ENCODE data around the gene DPYD. TPM values are rescaled to one million over a fixed set of nuclear protein-coding genes. Genes with fewer than 3 reads are reported as not detected.

DPYD gene
- total and polyA plus RNA-seq, 10 of the 15 experiments (the other 5 are each of a cell fraction or from before 2014, with no cell fraction given), result 5.7 to 23.8 (median 10.2) TPM

- Histone ChIP-seq H3K9me3 (replicated peaks; ENCODE audit: control insufficient read depth, insufficient read depth, low read length) (no peaks in the 10 kb centered on the region; the same call in 2 of the 3 replicates), H3K79me2 (ENCODE audit: control insufficient read depth, insufficient read depth, low read length) (no peaks in the 10 kb centered on the region), H3K4me3 (no peak overlapping the region), H3K27ac (ENCODE audit: control insufficient read depth, insufficient read depth) (no peak overlapping the region), H3K27me3 (replicated peaks in 1 of 2; ENCODE audit: control insufficient read depth in 2 of 2, insufficient read depth in 2 of 2, low read length in 1 of 2) (no peaks in the 10 kb centered on the region), H4K20me1 (ENCODE audit: control insufficient read depth, insufficient read depth) (no peaks in the 10 kb centered on the region), H3K4me2 (ENCODE audit: control insufficient read depth, insufficient read depth) (no peak overlapping the region), H3K36me3 (ENCODE audit: control insufficient read depth in 2 of 2, insufficient read depth in 2 of 2, low read length in 1 of 2) (no peaks in the 10 kb centered on the region), H2AFZ (ENCODE audit: control insufficient read depth, low read depth, low read length) (no peak overlapping the region), H3K4me1 (ENCODE audit: control insufficient read depth, insufficient read depth, low read length) (no peaks in the 10 kb centered on the region), H3K9ac (ENCODE audit: control insufficient read depth, insufficient read depth, low read length) (no peak overlapping the region)
- TF ChIP-seq MEF2A (IDR thresholded peaks at IDR 0.05; ENCODE audit: insufficient read depth, low read depth, low read length) (no peak), JUND (IDR thresholded peaks at IDR 0.05; ENCODE audit: low read depth, low read length) (no peak), POU2F2 (IDR thresholded peaks at IDR 0.05; ENCODE audit: borderline replicate concordance, low read depth, low read length) (no peak), STAT3 (IDR thresholded peaks at IDR 0.05; ENCODE audit: low read depth, low read length) (no peak), MTA2 (IDR thresholded peaks at IDR 0.05; ENCODE audit: low read depth) (no peak), NFIC (IDR thresholded peaks at IDR 0.05; ENCODE audit: low read depth, low read length) (no peak), E2F4 (IDR thresholded peaks at IDR 0.05; ENCODE audit: low read depth, low read length) (no peak), BCL11A (IDR thresholded peaks at IDR 0.05; ENCODE audit: low read depth, low read length) (no peak), MYC (IDR thresholded peaks at IDR 0.05; ENCODE audit: insufficient read depth, insufficient read length, insufficient replicate concordance, low read length, severe bottlenecking) (no peak), STAT1 (conservative IDR thresholded peaks at IDR 0.05) (no peak), ZSCAN29 (IDR thresholded peaks at IDR 0.05) (no peak), ZNF592 (IDR thresholded peaks at IDR 0.05) (no peak), ZNF384 (IDR thresholded peaks at IDR 0.05; ENCODE audit: borderline replicate concordance, low read depth, low read length) (no peak), ZBTB11 (CRISPR knock-in tag; IDR thresholded peaks at IDR 0.05) (no peak), SIN3A (IDR thresholded peaks at IDR 0.05; ENCODE audit: low read depth, low read length) (no peak), RCOR1 (conservative IDR thresholded peaks at IDR 0.05; ENCODE audit: low read depth, low read length) (no peak), EZH2 (IDR thresholded peaks at IDR 0.05; ENCODE audit: borderline replicate concordance, control insufficient read depth, low read depth, low read length) (no peak)
- intact Hi-C loops (cut with micrococcal nuclease; ENCODE audit: unreplicated experiment), result loop anchor here (5.0 kb wide), 1 partner anchor 52 kb away; the partner anchor contains the start of gene DPYD
- ATAC-seq (no peak), FAIRE-seq (no peak), DNase-seq (ENCODE audit: low read depth, low spot score) (no peak)
- no TSS peak for BruUV-seq (replicated peaks)
- ChIA-PET SMC1A (ENCODE audit: uncharacterized antibody, unreplicated experiment) (interaction anchor here (0.8 to 1.6 kb wide), 2 partner anchors 16 to 45 kb away, joined by 3 to 4 read pairs; no protein-coding TSS in a partner anchor), POLR2A (no interaction called here), RAD21 (ENCODE audit: unreplicated experiment) (interaction anchor here (1.4 kb wide), 1 partner anchor 10 kb away, joined by 4 read pairs; no protein-coding TSS in a partner anchor), CTCF (no interaction called here)
- WGBS (ENCODE audit: insufficient coverage, insufficient replicate concordance, low lambda C conversion rate, missing lambda C conversion rate), result 20% methylated on average over 7 of the region's 7 CpGs
- in situ Hi-C loops (cut with MboI), result no loop called here
Measured at GRCh38 chr1:97870589-97870988, 50.2 kb downstream of the DPYD start.

All from GM12878 (cell line).